GM19351 (cell line): Measurements from ENCODE around the gene UBN1.

Source experiments
- ATAC-seq: cut with Tn5 transposase; IDR thresholded peaks from one replicate; pipeline ENCODE4 v1.9.1; 2021; ENCODE audit warnings: mild to moderate bottlenecking, moderate library complexity; ENCODE audit not compliant: unreplicated experiment

UBN1 gene

DNA sequence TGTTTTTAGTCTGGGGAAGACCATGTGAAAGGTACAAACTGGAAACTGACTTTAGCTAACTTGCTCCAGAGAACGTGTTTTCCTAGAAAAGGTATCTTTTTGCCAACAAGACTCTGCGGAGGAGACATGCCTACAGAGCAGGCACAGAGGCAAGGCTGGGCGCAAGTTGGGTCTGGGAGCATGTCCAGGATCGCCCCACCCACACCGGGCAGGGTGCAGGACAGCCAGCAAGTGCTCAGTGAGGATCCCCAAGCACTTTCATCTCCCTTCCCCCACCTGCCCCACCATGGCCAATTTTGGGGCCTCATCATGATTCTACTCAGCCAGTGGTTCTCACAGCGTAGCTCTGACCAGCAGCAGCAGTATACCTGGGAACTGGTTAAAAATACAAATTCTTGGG is 26.6 kb upstream of the UBN1 start:
- ATAC-seq = no peak

DNA sequence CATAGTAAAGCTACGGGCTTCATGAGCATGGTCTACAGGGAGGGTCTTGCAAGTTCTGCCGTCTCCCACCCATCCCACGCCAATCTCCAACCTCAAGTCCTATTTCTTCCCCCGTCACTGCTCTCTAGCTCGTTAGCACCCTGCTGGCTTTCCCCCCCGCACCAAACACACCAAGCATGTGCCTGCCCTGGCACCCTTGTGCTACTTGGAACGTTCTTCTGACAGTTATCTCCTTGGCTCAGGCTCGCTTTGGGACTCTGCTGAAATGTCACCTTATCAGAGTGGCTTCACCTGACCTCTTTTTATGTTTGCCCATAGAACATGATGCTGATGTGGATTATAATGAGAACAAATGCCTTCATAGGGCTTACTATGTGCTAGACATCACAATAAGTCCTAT is 22.1 kb upstream of the UBN1 start:
- ATAC-seq = no peak

DNA sequence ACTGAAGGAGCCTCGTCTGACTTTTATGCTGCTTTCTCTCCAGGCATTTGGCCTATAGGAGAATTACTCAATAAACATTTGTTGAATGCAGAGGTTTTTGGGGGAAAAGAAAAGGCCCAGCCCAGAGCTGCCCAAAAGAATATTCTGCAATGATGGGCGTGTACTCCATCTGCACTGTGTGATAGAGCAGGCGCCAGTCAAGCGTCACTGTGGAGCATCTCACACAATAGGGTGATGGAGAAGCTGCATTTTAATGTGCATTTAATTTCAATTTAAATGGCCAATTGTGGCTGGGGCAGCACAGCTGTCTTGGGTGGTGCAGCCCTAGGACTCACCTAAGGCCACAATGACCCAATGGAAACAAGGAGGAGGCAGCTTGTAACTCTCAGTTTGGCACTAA is 20.8 kb upstream of the UBN1 start:
- ATAC-seq = no peak

DNA sequence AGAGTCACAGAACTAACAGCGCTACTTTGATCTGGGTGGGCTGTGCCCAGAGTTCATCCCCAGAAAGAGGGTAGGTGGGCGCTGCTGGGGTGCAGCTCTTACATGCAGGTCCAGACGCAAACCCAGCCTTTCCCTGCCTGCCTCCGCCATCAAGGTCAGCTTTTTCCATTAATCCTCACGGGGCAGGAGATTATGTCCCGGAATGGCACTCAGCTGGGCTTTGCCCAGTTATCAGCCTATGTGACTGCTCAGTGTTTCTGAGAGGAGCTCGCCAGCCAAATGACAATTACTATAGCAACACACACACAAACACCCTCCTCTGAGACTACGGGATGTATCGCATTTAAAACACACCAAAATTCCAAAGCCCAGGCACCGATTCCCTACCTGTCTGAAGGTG is 20.3 kb upstream of the UBN1 start:
- ATAC-seq = no peak

DNA sequence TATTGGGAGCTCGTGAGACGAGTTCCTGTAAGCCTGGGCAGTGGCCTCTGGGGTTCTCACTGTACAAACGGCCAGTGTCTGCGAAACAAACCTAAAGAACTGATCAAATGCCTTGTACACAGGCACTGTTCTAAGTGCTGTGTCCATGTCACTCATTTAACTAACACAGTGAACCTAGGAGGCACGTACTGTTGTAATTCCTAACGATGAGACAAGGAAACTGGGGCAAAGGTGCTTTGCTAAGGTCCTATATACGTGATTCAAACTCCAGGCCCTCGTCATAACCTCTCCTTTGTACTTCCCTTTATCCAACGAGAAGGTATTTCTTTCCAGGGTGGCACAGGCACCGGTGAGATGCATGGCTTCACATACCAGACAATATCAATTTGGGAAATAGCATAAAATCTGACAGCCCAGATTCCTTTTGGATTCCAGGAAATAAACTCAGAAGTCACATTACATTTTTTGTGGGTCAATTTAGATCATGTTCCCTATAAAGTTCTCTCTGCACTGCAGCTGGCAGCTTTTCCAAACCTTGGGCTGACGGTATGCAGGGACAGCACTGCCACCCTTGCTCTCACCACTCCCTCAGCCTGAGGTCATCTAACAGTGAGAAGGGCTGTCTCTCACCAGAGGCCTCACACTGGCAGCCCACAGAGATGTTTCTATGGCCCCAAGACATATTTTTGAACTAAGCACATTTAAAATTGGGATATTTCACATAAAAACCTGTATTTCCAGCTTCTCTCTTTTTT is 18.5 kb upstream of the UBN1 start:
- no peak for ATAC-seq

DNA sequence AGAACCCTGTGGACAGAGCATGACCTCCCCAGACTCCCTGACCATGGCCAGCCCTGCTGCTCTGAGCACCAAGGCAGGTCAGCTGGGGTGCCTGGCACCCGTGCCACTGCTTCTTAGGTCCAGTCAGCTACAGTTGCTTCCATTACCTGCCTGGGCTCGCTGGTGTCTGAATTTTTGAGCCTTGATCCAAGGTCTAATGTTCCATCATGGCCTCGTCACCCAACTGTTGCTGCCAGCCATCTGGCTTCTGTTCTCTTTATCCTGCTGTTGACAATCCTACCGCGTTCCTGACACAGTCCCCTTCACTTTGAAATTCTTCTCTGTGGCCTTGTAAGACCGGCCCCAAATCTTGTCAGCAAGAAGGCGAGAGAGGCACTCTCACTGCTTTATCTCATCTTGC is 16.9 kb upstream of the UBN1 start:
- ATAC-seq = no peak

DNA sequence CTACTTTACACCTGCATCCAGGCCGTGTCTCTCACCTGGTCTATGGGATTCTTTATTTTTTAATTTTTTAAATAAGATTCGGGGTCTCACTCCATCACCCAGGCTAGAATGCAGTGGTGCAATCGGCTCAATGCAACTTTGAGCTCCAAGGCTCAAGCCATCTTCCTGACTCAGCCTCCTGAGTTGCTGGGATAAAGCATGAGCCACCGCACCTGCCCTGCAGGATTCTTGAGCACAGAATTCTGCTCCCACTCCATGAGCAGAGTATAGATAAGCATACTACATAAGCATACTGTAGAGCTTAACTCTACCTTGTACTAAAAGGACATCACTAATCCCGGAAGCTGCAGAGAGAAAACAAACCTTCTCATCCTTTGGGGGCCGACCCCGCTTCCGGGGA is 15.7 kb upstream of the UBN1 start:
- ATAC-seq = no peak

DNA sequence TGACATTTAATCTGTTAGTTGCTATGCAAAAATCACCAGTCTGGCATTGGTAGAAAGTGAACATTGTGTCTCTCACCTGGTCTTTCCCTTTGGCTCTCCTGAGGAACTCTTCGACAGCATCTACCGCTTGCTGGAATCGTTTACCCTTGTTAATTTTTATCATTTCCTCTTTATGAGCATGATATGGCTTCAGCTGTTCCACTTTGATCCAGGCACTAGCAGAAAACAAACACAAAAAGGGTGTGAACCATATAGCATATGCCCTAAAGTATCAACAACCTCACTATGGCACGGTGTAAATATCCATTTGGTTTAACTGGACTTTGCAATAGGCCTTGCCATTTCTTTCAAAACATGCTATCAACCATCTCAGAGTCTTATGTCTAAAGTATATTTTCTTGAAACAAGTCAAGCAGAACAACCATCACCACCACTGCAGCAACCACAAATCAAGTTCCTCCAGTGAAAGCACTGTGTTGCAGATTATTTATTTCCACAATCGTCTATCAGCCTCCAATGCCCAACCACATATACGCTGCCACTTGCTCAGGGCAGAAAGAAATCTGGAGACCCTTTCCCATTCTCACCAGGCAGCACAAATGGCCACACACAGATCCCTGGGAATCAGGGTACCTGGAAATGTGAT is 14.5 kb upstream of the UBN1 start:
- ATAC-seq = no peak

DNA sequence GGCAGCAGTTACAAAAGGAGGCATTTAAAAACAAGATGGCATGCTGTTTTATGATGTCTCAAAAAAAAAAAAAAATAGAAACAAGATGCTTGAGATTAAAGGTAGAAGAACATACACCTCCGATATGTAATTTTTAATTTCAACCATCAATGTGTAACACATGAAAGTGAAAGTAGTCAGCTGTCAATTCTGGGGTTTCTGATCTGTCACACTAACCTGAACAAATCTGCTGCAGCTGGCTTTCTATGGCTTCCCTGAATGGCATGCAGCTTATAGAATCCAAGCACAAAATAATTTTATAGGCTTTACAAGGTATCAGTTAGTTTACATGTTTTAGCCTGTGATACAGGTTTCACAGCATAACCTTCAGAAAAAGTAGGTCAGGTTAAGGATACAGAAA is 13.7 kb upstream of the UBN1 start:
- no peak for ATAC-seq

DNA sequence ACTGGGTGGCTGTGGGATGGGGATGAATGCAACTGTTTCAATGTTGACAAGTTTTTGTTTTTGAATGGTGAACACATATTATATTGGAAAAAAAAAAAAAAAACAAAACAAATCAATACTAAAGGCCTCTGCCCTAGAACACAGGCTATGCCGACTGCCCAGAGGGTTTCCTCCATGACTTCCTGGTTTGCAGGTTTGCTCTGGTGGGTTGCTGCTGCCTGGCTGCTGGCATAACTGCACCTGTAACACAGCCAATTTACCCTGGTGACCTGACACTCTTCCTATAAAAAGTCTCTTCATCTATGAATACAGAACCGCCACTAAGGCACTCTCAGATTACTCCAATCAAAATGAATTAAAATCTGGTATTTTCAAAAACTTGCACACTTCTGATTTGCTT is 10.6 kb upstream of the UBN1 start:
- no peak for ATAC-seq

DNA sequence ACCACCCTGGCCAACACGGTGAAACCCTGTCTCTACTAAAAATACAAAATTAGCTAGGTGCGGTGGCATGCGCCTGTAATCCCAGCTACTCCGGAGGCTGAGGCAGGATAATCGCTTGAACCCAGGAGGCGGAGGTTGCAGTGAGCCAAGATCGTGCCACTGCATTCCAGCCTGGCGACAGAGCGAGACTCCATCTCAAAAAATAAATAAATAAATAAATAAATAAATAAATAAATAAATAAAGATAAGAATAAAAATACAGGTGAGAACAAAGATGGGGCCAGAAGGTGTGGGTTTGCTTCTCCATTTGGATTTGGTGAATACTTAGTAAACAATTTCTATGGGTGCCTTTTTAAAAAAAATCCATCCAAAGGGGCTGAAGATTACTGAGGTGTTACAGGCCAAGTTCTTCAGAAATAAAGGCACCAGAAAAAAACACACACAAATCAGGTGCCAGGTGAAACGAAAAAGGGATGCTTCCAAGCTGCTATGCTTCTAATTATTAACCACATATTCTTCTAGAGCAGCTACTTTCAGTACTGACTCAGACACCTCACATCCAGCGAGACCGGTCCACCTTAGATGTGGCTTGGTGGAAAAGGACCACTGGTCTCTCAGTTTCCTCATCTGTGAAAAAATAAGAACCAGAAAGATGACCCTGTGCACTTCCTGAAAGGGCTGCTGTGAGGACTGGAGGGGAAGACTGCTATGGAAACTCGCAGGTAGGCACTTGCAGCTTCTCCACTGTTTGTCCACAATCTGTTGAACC is 9.4 kb upstream of the UBN1 start:
- no peak for ATAC-seq

DNA sequence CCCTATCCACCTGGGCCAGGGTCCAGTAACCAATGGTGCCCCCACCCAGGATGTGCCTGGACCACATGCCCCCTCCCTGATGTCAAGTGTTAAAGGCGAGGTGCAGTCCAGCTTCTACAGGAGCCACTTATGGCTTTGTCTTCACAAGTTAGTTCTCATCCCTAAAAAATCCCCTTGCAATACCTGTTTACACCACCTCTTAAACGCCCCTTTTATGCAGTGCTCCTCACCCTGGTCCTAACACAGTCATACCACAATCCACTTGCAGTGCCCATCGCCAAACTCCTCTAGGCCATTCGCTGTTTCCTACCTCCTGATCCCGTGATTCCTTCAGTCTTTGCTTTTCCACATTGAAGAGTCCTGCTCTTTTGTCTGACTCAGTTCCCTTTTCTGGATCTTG is 7.3 kb upstream of the UBN1 start:
- ATAC-seq = no peak

DNA sequence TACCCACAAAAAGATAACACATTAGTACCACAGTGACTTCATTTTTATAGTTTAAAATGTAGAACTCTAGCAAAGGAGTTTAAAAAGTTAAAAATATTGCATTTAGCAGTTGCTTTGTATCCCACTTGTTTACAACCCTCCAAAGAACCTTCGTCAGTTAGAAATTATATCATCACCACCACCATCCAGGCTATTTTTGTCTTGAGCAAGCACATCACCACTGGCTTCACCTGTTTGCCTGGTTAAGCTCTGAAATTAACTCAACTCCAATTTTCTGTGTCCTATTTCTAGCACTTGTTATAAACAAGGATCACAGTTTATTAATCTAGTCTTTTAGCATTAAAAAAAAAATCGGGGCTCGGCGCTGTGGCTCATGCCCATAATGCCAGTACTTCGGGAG is 6.3 kb upstream of the UBN1 start:
- no peak for ATAC-seq

DNA sequence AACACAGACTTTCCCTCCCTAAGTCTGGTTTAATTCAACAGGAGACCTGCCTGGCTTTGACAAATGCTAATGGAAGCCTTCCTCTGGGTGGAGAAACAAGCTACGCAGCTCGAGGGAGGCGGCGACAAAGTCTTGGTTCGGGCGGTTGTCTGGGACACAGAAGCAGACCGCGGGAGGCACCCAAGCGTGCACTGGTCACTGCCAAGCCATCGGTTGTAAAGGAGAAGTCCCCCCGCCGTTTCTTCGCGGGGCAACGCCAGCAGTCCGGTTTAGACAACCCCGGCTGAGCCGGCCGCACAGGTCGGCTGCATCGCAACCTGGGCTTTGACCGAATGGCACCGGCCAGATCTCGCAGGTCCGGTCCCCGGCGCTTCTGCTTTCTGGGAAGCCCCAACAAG is 779 bp upstream of the UBN1 start:
- ATAC-seq = peak; percentile 31

DNA sequence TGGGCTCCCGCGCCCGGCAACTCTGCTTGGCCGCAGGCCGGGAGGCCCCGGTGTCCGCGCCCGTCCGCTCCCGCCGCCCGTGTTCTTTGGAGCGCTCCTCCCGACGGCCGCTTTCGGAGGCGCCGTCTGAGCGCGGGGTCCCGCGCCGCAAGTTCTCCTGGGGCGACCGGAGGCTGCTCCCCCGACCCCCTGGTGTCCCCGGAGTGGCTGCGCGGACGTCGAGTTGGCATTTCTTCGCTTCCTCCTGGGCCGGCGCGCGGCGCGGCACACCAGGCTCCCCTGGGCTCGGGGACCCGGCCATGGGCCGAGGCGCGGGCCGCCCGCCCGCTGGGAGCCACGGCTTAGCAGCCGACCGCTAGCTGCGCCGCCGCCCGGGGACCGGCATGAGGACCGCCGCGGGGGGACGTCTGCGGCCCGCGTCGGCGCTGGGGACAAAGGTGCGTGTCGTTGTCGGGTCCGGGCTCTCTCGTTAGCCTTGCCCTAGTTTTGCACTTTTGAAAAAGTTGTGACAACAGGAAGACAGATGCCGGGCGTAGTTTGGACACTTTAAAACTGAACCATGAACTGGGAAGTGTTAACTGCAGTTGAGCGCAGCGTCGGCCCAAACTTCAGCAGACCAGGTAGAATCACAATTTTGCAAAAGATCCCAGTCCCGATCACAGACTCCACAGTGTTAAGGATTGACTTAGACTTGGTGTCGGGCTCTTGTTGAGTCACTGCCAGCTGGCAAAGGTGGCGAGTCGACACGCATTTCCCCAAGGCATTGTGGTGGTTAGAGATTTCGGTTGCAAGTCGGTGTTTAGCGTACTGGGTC is 700 bp downstream of the UBN1 start:
- ATAC-seq = peak; percentile 24

DNA sequence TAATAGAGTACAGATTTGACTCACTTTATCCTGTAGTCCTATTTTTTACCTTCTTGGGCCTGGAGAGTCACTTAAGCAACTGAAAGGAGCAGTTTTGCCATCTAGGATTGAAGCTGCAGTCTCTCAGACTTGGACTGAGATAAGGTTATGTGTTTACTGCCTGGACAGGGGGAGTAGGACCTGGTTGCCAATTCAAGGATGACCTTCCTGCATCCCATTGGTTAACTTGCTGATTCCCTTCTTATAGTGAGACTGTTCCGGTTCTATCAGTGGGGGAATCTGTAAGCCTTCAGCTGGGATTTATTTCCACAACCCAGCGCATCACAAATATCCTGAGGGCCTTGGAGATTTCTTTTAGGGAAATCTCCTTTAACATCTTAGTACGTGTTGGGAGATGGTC is 2.9 kb downstream of the UBN1 start:
- ATAC-seq = no peak

DNA sequence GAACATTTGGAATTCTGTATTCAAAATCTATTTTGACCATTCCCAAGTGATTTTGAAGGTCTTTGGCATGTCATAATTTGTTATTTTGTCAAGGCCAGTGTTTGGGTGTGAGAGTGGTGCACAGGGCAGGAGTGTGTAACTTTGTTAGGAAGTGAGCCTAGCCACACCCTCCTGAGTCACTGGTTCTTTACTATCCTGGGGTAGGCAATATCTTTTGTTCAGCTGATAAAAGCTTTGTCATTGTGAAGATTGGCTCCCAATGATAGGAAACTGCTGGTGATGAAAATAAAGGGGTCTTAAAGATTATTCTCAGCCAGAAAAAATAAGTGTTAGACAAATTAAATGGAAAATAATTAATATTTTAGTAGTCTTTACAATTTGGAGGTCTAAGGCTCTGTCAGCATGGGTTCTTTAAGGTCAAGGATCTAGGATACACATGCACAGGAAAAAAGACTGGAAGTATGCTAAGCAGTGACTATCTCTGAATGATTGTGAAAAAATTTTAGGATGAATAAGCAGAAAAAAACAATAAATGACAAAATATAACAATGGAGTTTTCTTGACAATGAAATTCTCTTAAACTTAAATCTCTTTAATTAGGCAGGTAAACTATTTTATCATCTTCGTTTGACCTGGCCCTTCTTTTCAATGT is 5.1 kb downstream of the UBN1 start:
- ATAC-seq = no peak

DNA sequence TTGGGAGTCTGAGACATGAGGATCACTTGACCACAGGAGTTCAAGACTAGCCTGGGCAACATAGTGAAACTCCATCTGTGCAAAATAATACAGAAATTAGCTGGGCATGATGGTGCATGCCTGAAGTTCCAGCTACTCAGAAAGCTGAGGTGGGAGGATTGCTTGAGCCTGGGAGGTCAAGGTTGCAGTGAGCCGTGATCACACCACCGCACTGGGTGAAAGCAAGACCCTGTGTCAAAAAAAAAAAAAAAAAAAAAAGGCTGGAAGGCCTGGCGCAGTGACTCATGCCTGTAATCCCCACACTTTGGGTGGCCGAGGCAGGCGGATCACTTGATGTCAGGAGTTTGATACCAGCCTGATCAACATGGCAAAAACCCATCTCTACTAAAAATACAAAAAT is 8.1 kb downstream of the UBN1 start:
- ATAC-seq = no peak

DNA sequence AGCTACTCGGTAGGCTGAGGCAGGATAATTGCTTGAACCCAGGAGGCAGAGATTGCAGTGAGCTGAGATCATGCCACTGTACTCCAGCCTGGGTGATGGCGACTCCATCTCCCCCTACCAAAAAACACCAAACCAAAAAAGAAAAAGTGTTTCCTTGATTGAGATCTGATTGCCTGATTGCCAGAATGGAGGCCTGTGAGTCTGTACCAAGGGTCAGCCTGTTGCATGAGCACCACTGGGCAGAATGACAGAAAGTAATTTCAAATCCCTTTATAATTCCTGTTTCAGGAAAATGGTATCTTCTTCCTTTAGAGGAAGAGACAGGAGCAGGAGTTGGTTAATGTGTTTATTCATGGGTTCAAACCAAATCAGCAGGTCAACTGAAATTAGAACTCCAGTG is 8.5 kb downstream of the UBN1 start:
- no peak for ATAC-seq

DNA sequence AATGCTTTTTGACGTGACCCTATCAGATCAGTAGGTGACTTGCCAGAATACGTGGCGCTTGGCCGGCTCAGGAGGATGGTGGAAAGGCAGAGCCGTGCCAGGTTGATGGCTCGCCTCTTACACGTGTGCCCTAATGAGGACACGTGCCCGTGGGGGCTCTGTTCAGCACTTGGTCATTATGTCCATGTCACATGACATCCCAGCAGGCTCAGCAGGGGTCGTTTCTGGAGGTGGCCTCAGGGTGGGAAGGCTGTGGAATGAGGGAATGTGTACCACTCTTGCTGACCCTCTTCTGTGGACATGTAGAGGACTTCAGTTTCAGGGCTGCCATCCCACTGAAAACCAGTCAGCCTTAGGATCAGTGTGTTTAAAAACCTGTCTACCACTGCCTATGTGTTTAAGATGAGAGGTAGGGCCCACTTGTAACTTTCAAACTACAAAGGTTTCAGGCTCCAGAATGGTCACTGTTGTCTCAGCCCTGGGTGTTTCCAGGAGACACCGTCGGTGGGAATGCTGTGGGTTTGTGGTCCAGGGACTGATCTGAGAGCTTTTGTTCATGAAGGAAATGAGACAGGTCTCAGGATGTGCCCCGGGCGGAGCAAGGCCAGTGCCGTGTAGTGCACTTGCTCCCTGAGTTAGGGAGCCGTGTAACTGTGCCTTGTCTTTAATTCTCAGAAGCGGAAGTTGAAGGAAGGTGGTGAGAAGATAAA is 12.1 kb downstream of the UBN1 start:
- no peak for ATAC-seq
